ENCODE results near the gene KRR1. TPM values are rescaled to one million over a fixed set of nuclear protein-coding genes. Genes with fewer than 3 reads are reported as not detected.
"Not testable (repeated sequence)": the region's sequence is repeated elsewhere in the genome, so short reads cannot be mapped to it uniquely, and the experiment has no call there.

Gene KRR1
- total and polyA plus RNA-seq, 2 donors from 2014 or later = 20.0 to 50.7 TPM

DNA sequence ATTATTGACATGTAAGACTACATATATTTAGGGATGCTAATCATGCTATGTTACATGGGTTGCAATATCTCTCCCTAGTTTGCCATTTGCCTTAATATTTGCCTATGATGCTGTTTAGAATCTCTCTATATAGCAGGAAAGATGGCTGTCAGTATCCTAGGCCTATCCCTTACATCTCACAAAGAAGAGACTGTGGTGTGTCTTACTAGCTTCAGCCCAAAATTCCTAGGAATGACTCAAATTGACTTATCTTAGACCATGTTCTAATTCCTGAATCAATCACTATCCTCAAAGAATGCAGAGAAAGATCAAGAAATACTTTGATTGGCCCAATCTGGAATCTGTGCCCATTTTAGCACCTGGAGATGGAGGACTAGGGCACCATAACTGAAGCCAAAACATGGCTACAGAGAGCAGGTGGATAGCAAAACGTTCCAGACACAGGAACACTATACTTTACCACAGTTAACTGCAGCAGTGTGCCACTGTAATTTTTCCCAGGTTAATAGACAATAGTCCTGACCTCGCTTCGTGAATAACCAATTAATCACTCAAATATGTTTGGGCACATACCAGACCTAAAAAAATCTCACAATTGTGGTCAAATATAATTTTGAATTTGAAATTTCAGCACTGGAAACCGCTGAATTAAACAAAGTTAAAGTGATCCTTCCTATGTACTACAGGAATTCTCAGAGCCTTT lies 63.6 kb downstream of the KRR1 start:
- intact Hi-C loops (cut with DNase I) = no loop called here
- Histone ChIP-seq H3K9ac (ENCODE audit: low read length in 3 of 3) (no peak overlapping the region), H3K27me3 (ENCODE audit: control insufficient read depth, insufficient read depth, low read length) (no peaks in the 10 kb centered on the region), H3K36me3 (ENCODE audit: control insufficient read depth in 2 of 3, insufficient read depth in 3 of 3, low read length in 3 of 3) (no peaks in the 10 kb centered on the region), H3K4me3 (ENCODE audit: low read length in 3 of 3) (no peak overlapping the region), H3K4me1 (ENCODE audit: control insufficient read depth in 2 of 3, insufficient read depth in 2 of 3, low read depth in 1 of 3, low read length in 3 of 3) (peaks cover 0 to 4% (median 0%) of the 10 kb centered on the region in 3 donors), H3K27ac (ENCODE audit: low read depth in 2 of 2, low read length in 2 of 2) (no peak overlapping the region), H3K9me3 (ENCODE audit: control insufficient read depth in 2 of 3, insufficient read depth in 1 of 3, low read length in 3 of 3) (no peaks in the 10 kb centered on the region)
- DNase-seq (no peak), FAIRE-seq (no peak)
- TF ChIP-seq, protein P1, sequence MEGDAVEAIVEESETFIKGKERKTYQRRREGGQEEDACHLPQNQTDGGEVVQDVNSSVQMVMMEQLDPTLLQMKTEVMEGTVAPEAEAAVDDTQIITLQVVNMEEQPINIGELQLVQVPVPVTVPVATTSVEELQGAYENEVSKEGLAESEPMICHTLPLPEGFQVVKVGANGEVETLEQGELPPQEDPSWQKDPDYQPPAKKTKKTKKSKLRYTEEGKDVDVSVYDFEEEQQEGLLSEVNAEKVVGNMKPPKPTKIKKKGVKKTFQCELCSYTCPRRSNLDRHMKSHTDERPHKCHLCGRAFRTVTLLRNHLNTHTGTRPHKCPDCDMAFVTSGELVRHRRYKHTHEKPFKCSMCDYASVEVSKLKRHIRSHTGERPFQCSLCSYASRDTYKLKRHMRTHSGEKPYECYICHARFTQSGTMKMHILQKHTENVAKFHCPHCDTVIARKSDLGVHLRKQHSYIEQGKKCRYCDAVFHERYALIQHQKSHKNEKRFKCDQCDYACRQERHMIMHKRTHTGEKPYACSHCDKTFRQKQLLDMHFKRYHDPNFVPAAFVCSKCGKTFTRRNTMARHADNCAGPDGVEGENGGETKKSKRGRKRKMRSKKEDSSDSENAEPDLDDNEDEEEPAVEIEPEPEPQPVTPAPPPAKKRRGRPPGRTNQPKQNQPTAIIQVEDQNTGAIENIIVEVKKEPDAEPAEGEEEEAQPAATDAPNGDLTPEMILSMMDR (IDR thresholded peaks at IDR 0.05; ENCODE audit: borderline replicate concordance, extremely low read depth, insufficient read depth) = no peak

DNA sequence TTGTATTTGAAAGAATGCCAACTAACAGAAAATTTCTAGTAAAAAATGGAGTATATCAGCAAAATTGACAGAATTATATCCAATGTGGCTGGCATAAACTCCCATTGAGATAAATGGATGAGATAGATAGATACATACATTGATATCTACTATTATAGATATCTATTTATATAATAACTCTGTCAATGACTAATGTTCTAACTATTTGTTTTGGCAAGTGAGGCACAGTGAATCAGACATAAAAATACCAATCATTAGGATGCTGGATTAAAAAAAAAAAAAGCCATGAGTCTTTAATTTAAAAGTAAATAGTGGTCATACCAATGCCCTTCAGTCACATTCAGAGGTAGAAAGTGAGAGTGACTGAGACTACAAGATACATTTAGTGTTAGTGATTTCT lies 64.6 kb downstream of the KRR1 start:
- Histone ChIP-seq H3K27me3 (ENCODE audit: control insufficient read depth, insufficient read depth, low read length) (no peaks in the 10 kb centered on the region), H3K27ac (ENCODE audit: low read depth in 2 of 2, low read length in 2 of 2) (no peak overlapping the region), H3K9me3 (ENCODE audit: control insufficient read depth in 2 of 3, insufficient read depth in 1 of 3, low read length in 3 of 3) (no peaks in the 10 kb centered on the region), H3K4me1 (ENCODE audit: control insufficient read depth in 2 of 3, insufficient read depth in 2 of 3, low read depth in 1 of 3, low read length in 3 of 3) (peaks cover 0 to 6% (median 0%) of the 10 kb centered on the region in 3 donors), H3K36me3 (ENCODE audit: control insufficient read depth in 2 of 3, insufficient read depth in 3 of 3, low read length in 3 of 3) (no peaks in the 10 kb centered on the region), H3K4me3 (ENCODE audit: low read length in 3 of 3) (no peak overlapping the region), H3K9ac (ENCODE audit: low read length in 3 of 3) (no peak overlapping the region)
- no peak for DNase-seq
- FAIRE-seq = no peak
- TF ChIP-seq, protein P1 (IDR thresholded peaks at IDR 0.05; ENCODE audit: borderline replicate concordance, extremely low read depth, insufficient read depth) = no peak
- intact Hi-C loops (cut with DNase I) = no loop called here

DNA sequence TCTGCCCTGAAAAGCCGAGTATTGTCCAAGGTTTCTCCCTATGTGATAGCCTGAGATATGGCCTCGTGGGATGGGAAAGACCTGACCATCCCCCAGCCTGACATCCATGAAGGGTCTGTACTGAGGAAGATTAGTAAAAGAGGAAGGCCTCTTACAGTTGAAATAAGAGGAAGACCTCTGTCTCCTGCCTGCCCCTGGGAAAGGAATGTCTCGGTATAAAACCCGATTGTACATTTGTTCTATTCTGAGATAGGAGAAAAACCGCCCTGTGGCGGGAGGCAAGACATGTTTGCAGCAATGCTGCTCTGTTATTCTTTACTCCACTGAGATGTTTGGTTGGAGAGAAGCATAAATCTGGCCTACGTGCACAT lies 66.3 kb downstream of the KRR1 start:
- intact Hi-C loops (cut with DNase I); H3K9ac ChIP-seq (ENCODE audit: low read length in 3 of 3); H3K36me3 ChIP-seq (ENCODE audit: control insufficient read depth in 2 of 3, insufficient read depth in 3 of 3, low read length in 3 of 3); H3K27ac ChIP-seq (ENCODE audit: low read depth in 2 of 2, low read length in 2 of 2); H3K27me3 ChIP-seq (ENCODE audit: control insufficient read depth, insufficient read depth, low read length); H3K4me3 ChIP-seq (ENCODE audit: low read length in 3 of 3); DNase-seq; H3K9me3 ChIP-seq (ENCODE audit: control insufficient read depth in 2 of 3, insufficient read depth in 1 of 3, low read length in 3 of 3); FAIRE-seq; H3K4me1 ChIP-seq (ENCODE audit: control insufficient read depth in 2 of 3, insufficient read depth in 2 of 3, low read depth in 1 of 3, low read length in 3 of 3): not testable (repeated sequence)

DNA sequence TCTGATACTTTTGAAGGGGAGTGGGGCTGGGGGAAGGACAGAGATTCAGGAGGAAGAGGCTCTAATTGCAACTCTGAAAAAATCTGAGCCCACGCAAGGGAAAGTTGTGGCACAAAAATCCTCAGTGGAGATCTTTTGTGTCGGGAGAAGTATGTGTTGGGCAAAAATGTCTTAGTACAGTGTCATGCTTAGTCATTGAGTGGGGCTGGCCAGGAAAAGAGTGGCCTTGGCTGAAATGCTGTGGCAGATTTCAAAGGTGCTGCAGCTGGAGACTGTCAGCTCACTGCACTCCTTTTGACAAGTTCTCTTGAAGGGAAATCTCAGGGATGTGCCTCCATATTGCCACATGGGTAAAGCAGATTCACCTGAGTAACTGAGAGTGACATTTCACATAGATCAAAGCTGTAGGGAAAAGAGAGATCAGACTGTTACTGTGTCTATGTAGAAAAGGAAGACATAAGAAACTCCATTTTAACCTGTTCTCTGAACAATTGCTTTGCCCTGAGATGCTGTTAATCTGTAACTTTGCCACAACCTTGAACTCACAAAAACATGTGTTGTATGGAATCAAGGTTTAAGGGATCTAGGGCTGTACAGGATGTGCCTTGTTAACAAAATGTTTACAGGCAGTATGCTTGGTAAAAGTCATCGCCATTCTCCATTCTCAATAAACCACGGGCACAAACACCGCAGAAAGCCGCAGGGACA lies 66.8 kb downstream of the KRR1 start:
- DNase-seq = peak in 2 of 5 donors; percentile 11 to 16
- intact Hi-C loops (cut with DNase I) = no loop called here
- no peak overlapping the region for H3K9ac ChIP-seq (ENCODE audit: low read length in 3 of 3)
- peaks cover 0 to 8% (median 0%) of the 10 kb centered on the region in 3 donors for H3K4me1 ChIP-seq (ENCODE audit: control insufficient read depth in 2 of 3, insufficient read depth in 2 of 3, low read depth in 1 of 3, low read length in 3 of 3)
- H3K36me3 ChIP-seq (ENCODE audit: control insufficient read depth in 2 of 3, insufficient read depth in 3 of 3, low read length in 3 of 3) = no peaks in the 10 kb centered on the region
- FAIRE-seq = no peak
- no peaks in the 10 kb centered on the region for H3K27me3 ChIP-seq (ENCODE audit: control insufficient read depth, insufficient read depth, low read length)
- H3K27ac ChIP-seq (ENCODE audit: low read depth in 2 of 2, low read length in 2 of 2) = no peak overlapping the region
- H3K4me3 ChIP-seq (ENCODE audit: low read length in 3 of 3) = no peak overlapping the region
- no peaks in the 10 kb centered on the region for H3K9me3 ChIP-seq (ENCODE audit: control insufficient read depth in 2 of 3, insufficient read depth in 1 of 3, low read length in 3 of 3)
- TF ChIP-seq, protein P1 (IDR thresholded peaks at IDR 0.05; ENCODE audit: borderline replicate concordance, extremely low read depth, insufficient read depth) = no peak
